Right lobe of liver (tissue), 6 donors: ENCODE results near the gene PRRC1. TPM values are rescaled to one million over a fixed set of nuclear protein-coding genes. Genes with fewer than 3 reads are reported as not detected.

Experiments
- ATAC-seq, 4 donors: fragments of 200-7000 bp; cut with Tn5 transposase; one replicate each; pipeline ENCODE4 v1.9.1; 2020; ENCODE audit warnings: mild to moderate bottlenecking in 4 of 4, moderate library complexity in 4 of 4
- DNase-seq, 3 donors: peaks; one replicate each; pipeline ENCODE4 v3.0.0-alpha.2; 2020
- H3K27ac ChIP-seq, 3 donors: fragments of 200-600 bp; one replicate each; pipeline ENCODE4 v1.8.0; 2022
- H3K27me3 ChIP-seq, 2 donors: fragments of 200-600 bp; one replicate each; pipeline ENCODE4 v1.8.0; 2022
- H3K36me3 ChIP-seq, 4 donors: fragments of 200-600 bp; sonication (generic) in 1 of 4; one replicate each; pipeline versions ENCODE4 v1.5.1 to v1.8.0; 2017 to 2022; ENCODE audit warnings: control low read depth in 1 of 4
- H3K4me1 ChIP-seq, 4 donors: fragments of 200-600 bp; sonication (generic) in 1 of 4; one replicate each; pipeline versions ENCODE4 v1.5.1 to v1.8.0; 2017 to 2022; ENCODE audit warnings: control low read depth in 1 of 4
- H3K4me3 ChIP-seq, 3 donors: fragments of 200-600 bp; one replicate each; pipeline ENCODE4 v1.8.0; 2022
- H3K9me3 ChIP-seq, 4 donors: fragments of 200-600 bp; sonication (generic) in 1 of 4; one replicate each; pipeline versions ENCODE4 v1.5.1 to v1.8.0; 2017 to 2022; ENCODE audit warnings: control low read depth in 1 of 4
- POLR2A ChIP-seq: fragments of 450-650 bp; IDR thresholded peaks from one replicate; pipeline ENCODE4 v1.6.1; 2017; ENCODE audit warnings: antibody characterized with exemption, mild to moderate bottlenecking
- WGBS: methylation state at CpG from one replicate; pipeline ENCODE4 v1.1.6; 2018; ENCODE audit warnings: low coverage, low lambda C conversion rate; ENCODE audit not compliant: insufficient coverage; ENCODE audit errors: missing lambda C conversion rate; 5-methylcytosine and 5-hydroxymethylcytosine counted together
- intact Hi-C, 2 donors: fragments of 100-400 bp; cut with DNase I; formaldehyde crosslinking; loops; one replicate each; pipeline versions ENCODE4 v1.11.2 to v1.14.1; 2022
- total RNA-seq, 6 experiments: library from RNA; depleted of rRNA in 2 of 6; stranded (reverse); fragments of >200 nt in 2 of 6; fragmentation: NEBNext Ultra II Directional in 3 of 6; extraction: Animal tissue kit (Norgen Biotek cat#: 25700) in 3 of 6; gene quantifications; one replicate each; pipeline versions ENCODE4 v1.1.0 to v1.2.4, GENCODE V29; 2016 to 2023
- TF ChIP-seq, protein P1 (sequence below), 4 donors: fragments of 200-600 bp in 3 of 4; fragments of 450-650 bp in 1 of 4; IDR thresholded peaks; one replicate each; pipeline versions ENCODE4 v1.5.1 to v1.8.0; 2016 to 2022; ENCODE audit warnings: antibody characterized with exemption in 4 of 4, mild to moderate bottlenecking in 2 of 4
- donor health status: DM: no; HTN: yes; CAD: no.
- donor health status: DM: no; HTN: no; CAD: no.
- donor health status: DM: no; HTN: no; CAD: no.
- donor health status: DM: no; HTN: yes; CAD: no.
- donor health status: DM: no; HTN: yes; CAD: no.

The PRRC1 gene
- total RNA-seq, 6 experiments from 2014 or later = 18.5 to 36.9 (median 31.4) TPM

DNA sequence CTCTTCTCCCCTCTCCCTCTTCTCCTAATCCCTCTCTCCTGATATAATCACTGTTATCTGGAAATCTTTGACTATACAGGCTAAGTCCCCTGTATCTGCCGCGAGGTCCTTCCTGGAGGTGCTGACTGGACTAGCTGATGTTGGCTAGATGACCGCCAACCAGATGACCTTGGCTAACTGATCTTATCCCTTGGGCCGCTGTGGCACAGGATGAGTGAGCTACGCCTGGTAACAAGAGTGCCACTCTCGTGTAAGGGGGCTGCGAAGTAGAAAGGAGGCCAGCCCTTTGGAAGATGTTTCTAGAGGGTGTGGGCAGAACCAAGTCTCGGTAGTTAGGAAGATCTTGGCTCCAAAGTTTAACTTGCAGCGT is 345 bp upstream of the PRRC1 start:
- no peak for TF ChIP-seq POLR2A
- TF ChIP-seq, protein P1, sequence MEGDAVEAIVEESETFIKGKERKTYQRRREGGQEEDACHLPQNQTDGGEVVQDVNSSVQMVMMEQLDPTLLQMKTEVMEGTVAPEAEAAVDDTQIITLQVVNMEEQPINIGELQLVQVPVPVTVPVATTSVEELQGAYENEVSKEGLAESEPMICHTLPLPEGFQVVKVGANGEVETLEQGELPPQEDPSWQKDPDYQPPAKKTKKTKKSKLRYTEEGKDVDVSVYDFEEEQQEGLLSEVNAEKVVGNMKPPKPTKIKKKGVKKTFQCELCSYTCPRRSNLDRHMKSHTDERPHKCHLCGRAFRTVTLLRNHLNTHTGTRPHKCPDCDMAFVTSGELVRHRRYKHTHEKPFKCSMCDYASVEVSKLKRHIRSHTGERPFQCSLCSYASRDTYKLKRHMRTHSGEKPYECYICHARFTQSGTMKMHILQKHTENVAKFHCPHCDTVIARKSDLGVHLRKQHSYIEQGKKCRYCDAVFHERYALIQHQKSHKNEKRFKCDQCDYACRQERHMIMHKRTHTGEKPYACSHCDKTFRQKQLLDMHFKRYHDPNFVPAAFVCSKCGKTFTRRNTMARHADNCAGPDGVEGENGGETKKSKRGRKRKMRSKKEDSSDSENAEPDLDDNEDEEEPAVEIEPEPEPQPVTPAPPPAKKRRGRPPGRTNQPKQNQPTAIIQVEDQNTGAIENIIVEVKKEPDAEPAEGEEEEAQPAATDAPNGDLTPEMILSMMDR (IDR thresholded peaks at IDR 0.05) = no peak
- DNase-seq = no peak
- H3K9me3 ChIP-seq = no peaks in the 10 kb centered on the region
- no peak overlapping the region for H3K27ac ChIP-seq
- WGBS = 19% methylated on average over 3 of the region's 9 CpGs
- intact Hi-C loops = no loop called here
- H3K4me1 ChIP-seq = peaks cover 0 to 15% (median 5%) of the 10 kb centered on the region in 4 donors
- H3K27me3 ChIP-seq = no peaks in the 10 kb centered on the region
- H3K4me3 ChIP-seq = peak overlapping the region in 2 of 3 donors; percentile 97
- ATAC-seq = peak; percentile 58 to 67 (median 60)
- peaks cover 0 to 3% (median 0%) of the 10 kb centered on the region in 4 donors for H3K36me3 ChIP-seq

DNA sequence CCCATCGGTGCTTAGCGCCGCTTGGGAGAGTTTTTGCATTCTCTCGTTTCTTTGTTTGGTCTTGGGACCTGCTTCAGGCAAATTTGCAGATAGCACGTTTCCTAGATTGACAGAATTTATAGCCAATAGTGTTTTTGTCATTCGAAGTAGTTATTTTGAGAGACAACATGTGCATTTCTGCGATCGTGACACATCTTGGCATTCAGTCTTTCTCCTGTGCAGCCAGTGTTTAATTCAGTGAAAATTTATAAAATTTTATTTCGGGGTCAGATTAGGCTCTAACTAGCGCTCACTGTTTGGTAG is 830 bp downstream of the PRRC1 start:
- intact Hi-C loops = no loop called here
- no peaks in the 10 kb centered on the region for H3K9me3 ChIP-seq
- TF ChIP-seq, protein P1 (IDR thresholded peaks at IDR 0.05) = no peak
- H3K36me3 ChIP-seq = peaks cover 0 to 3% (median under 1%) of the 10 kb centered on the region in 4 donors
- WGBS = 6% methylated on average over 6 of the region's 10 CpGs
- peak overlapping the region; percentile 97 to 98 (median 97) for H3K4me3 ChIP-seq
- H3K27me3 ChIP-seq = no peaks in the 10 kb centered on the region
- DNase-seq = no peak
- H3K27ac ChIP-seq = peak overlapping the region; percentile 69 to 85 (median 74)
- peaks cover 0 to 15% (median 5%) of the 10 kb centered on the region in 4 donors for H3K4me1 ChIP-seq
- ATAC-seq = no peak

DNA sequence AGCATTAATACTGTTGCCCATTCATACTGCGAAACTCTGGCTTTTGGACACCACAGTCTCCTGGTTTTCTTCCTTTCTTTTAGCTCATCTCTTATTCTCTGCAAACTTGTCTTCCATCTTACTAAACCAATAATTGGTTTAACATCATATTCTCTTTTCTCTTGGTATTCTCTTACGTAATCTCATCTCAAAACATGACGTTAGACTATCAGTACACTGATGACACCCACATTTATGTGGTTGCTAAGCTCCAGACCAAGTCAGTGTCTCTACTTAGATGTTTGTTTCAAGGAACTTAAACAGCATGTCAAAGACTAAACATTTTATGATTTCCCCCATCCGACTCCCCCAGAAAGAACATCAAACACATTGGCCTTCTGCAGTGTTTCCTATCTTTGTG is 2.1 kb downstream of the PRRC1 start:
- ATAC-seq (no peak), DNase-seq (no peak)
- peaks cover 0 to 15% (median 5%) of the 10 kb centered on the region in 4 donors for H3K4me1 ChIP-seq
- peaks cover 2 to 13% (median 7%) of the 10 kb centered on the region in 4 donors for H3K36me3 ChIP-seq
- TF ChIP-seq POLR2A = no peak
- TF ChIP-seq, protein P1 (IDR thresholded peaks at IDR 0.05) = no peak
- H3K9me3 ChIP-seq = no peaks in the 10 kb centered on the region
- no peak overlapping the region for H3K27ac ChIP-seq
- H3K4me3 ChIP-seq = no peak overlapping the region
- H3K27me3 ChIP-seq = no peaks in the 10 kb centered on the region
- WGBS = 72% methylated on average over 4 of the region's 4 CpGs
- intact Hi-C loops = no loop called here

DNA sequence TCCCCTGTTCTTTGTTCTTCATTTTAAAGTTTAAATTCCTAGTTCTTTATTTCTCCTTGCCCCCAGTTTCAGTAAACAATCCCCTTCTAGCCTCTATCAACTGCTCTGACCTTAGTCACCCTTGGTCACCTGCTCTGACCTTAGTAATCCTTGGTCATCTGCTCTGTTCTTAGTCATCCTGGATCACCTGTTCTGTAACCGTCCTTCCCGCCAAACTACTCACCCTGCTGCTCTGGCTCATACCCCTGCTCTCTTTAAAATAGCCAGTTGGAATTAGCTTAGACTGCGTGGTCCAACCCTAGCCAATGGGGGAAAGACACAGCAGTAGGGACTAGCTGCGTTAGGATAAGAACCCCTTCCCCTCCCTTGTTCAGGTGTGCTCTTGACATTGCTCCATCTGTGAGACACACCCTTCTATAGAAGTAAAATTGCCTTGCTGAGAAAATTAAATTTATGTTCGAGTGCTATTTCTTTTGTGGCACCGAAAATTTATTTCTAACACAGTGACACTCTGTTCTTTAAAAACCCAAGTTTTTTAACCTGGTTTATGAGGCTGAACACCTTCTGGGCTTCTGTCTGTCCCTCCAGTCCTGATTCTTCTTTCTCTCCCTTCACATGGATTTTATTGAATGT is 3.8 kb downstream of the PRRC1 start:
- intact Hi-C loops = no loop called here
- Histone ChIP-seq H3K9me3 (no peaks in the 10 kb centered on the region), H3K4me1 (peaks cover 0 to 15% (median 5%) of the 10 kb centered on the region in 4 donors), H3K4me3 (no peak overlapping the region), H3K27me3 (no peaks in the 10 kb centered on the region), H3K36me3 (peaks cover 3 to 31% (median 13%) of the 10 kb centered on the region in 4 donors), H3K27ac (no peak overlapping the region)
- WGBS = 90% methylated on average over 5 of the region's 6 CpGs
- DNase-seq = no peak
- no peak for ATAC-seq
- TF ChIP-seq, protein P1 (IDR thresholded peaks at IDR 0.05) = no peak
- TF ChIP-seq POLR2A = no peak
